NCI-H1092 treated with DMSO at 0.1 percent for 48 hours (cell line): ENCODE measurements around the gene PLCXD1.
"Not testable (repeated sequence)": the region's sequence is repeated elsewhere in the genome, so short reads cannot be mapped to it uniquely, and the experiment has no call there.

Source experiments
- DNase-seq: peaks from one replicate; lab custom pipeline; 2025; lab: John Stamatoyannopoulos, UW

The PLCXD1 gene

DNA sequence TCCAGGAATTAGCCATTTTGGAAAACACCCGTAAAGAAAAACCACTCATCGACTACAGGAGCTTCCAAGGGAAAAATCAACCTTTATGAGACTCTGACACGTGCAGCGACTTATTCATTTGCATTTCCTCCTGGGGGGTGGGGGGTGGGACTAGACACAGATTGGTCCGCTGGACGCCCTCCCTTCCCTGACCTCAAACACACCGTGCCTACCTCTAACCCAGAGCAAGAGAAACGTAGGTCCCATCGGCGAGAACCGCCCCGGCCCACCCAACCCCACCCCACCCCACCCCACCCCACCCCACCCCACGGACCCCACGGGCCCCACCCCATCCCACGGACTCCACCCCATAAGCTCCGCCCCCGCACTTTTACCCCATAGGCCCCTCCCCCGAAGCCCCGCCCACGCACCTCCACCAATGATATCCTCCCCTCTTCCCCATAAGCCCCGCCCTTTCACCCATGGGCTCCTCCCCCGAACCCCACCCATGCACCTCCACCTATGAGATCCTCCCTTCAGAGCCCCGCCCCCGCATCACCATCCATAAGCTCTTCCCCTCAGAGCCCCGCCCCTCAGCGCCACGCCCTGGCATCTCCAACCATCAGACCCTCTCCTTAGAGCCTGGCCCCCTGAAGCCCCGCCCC, 36.4 kb downstream of the PLCXD1 start:
- no peak for DNase-seq

- no peak for DNase-seq
Measured at GRCh38 chrX:318068-318738, 37.0 kb downstream of the PLCXD1 start.

GRCh38 chrX:318739-319578, 37.8 kb downstream of the PLCXD1 start, which contains the start of gene GTPBP6:
Gene GTPBP6 (minus strand): TSS chrX:318796. CDS start chrX:318787, 9 bp downstream.
- no peak for DNase-seq

DNA sequence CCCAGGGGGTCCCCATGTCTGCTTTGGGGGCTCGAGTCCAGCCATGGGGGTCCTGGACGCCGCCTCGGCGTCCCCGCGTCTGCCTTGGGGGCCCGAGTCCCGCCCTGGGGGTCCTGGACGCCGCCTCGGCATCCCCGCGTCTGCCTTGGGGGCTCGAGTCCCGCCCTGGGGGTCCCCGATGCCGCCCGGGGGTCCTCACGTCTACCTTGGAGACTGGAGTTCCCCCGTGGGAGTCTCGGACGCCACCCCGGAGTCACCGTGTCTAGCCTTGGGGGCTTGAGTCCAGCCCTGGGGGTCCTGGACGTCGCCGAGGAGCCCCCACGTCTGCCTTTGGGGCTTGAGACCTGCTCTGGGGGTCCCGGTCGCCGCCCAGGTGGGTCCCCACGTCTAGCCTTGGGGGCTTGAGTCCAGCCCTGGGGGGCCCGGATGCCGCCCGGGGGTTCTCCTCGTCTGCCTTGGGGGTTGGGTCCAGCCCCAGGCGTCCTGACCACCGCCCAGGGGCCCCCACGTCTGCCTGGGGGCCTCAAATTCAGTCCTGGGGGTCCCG, 38.5 kb downstream of the PLCXD1 start:
- DNase-seq: no peak

DNA sequence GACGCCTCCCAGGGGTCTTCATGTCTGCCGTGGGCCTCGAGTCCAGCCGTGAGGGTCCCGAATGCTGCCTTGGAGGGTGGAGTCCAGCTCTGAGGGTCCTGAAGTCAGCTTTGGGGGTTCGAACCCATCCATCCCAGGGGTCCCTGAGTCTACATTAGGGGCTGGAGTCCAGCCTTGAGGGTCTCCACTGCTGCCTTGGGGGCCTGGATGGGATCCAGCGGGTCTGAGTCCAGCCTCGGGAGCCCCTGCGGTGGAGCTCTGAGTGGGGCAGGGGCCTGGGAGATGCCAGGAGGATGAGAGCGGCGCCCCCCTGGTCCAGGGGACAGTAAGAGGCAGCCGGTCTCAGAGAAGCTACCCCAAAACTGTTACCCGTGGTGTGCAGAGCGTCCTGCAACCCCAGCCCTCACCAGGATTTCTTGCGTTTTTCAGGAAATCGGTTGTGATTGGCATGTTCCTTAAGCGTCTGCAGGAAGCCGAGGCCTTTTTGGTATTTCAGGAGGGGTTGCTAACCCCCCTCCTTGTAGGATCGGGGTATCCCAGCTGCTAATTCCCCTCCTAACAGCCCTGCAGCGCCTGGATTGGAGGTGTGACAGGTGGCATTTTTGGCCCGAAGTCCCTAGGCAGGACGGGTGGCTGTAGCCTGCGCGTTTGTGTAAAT, 39.1 kb downstream of the PLCXD1 start:
- DNase-seq: no peak

DNA sequence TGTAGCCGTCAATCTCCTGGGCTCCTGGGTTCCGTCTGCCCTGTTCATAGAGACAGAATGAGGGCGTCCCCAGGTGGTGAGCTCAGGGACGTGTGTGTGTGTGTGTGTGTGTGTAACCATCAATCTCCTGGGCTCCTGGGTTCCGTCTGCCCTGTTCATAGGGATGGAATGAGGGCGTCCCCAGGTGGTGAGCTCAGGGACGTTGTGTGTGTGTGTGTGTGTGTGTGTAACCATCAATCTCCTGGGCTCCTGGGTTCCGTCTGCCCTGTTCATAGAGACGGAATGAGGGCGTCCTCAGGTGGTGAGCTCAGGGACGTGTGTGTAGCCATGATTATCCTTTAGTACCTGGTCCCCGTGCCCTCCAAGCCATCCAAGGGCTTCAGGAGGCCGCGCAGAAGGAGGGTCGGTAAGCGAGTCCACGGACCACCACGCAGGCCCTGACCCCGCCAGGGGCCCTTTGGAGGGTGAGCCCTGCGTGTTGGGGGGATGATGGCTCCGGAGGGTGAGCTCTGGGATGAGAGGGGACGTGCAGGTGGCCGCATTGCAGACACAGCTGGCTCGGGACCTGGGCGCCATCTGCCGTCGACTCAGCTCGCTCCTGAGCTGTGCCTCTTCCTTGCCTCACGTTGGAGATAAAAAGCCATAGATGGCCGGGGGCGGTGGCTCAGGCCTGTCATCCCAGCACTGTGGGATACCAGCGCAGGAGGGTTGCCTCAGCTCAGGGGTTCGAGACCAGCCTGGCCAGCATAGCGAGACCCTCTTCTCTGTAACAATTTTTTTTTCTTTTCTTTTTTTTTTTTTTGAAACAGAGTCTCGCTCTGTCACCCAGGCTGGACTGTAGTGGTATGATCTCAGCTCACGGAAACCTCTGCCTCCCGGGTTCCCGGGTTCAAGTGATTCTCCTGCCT, 42.8 kb downstream of the PLCXD1 start:
- no peak for DNase-seq

GRCh38 chrX:324664-325063, 43.5 kb downstream of the PLCXD1 start:
- not testable (repeated sequence) for DNase-seq

DNA sequence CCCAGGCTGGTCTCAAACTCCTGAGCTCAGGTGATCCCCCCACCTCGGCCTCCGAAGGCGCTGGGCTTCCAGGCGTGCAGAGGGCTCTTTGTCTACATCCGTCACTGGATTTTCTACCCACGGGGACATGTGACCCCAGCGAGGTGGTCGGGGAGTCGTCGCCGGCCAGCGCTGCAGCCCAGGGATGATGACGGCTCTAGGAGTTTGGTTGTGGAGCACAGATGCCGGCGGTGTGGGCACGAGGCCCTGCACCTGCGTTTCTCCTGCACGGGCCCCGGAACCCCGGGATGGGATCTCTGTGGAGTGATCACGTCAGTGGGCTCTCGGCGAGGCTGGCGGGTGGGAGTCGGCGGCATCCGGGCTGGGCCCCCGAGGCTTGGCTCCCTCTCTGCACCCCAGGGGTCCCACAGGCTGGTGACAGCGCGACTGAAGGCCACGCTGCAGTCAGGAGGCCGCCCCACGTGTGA, 46.5 kb downstream of the PLCXD1 start:
- no peak for DNase-seq

DNA sequence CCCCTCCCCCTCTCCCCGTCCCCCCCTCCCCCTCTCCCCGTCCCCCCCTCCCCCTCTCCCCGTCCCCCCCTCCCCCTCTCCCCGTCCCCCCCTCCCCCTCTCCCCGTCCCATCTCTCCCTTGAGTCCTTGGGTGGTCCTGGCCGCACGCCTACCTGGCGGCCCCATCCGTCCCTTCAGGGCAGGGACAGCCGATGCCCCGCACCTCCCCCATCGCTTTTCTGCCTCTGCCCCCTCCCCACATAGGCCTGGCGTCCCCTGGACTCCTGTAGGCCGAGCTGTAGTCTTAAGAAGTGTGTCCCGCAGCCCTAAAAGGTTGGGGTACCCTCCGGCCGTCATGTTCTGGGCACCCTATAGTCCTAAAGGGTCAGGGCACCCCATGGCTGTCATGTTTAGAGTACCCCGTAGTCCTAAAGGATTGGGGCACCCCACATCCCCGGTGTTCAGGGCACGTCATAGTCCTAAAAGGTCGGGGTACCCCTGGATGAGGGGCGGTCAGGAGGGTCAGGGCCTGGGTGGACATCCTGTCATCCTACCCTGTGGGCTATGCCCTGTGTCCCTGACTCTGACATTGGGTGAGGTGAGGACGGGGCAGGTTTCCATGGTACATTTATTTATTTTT, 48.2 kb downstream of the PLCXD1 start:
- DNase-seq: no peak

DNA sequence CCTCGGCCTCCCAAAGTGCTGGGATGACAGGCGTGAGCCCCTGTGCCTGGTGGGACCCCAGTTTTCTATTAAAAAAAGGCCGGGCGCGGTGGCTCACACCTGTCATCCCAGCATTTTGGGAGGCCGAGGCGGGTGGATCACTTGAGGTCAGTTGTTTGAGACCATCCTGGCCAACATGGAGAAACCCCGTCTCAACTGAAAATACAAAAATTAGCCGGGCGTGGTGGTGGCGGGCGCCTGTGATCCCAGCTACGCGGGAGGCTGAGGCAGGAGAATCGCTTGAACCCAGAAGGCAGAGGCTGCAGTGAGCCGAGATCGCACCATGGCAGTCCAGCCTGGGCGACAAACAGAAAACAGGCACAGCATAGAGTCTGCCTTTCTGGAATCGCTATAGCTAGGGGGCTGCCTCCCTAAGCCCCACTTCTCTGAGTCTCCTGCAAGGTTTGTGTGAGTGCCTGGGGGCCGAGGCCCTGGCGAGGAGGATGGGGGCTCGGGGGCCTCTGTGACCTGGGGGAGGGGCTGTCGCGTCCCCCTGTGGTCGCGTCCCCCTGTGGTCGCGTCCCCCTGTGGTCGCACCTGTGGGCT, 49.1 kb downstream of the PLCXD1 start:
- DNase-seq: not testable (repeated sequence)

DNA sequence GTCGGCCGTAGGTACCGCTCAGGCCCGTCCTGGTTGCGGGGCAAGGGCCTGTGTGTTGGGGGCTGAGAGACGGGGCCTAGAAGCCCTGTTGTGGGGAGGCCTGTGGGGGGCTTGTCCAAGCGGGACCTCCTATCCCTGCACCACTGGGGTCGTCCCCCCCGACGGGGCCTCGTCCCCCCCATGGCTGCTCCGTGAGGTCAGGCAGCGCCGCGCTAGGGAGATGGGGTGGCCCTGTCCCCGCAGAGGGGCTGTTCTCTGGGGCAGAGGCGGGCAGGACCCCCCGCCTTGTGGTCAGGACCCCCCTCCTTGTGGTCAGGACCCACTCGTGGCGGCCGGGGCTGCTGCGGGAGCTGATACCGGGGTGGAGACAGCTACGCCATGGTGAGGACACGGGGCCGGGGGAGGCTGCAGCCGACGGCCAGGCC, 49.6 kb downstream of the PLCXD1 start:
- no peak for DNase-seq

DNA sequence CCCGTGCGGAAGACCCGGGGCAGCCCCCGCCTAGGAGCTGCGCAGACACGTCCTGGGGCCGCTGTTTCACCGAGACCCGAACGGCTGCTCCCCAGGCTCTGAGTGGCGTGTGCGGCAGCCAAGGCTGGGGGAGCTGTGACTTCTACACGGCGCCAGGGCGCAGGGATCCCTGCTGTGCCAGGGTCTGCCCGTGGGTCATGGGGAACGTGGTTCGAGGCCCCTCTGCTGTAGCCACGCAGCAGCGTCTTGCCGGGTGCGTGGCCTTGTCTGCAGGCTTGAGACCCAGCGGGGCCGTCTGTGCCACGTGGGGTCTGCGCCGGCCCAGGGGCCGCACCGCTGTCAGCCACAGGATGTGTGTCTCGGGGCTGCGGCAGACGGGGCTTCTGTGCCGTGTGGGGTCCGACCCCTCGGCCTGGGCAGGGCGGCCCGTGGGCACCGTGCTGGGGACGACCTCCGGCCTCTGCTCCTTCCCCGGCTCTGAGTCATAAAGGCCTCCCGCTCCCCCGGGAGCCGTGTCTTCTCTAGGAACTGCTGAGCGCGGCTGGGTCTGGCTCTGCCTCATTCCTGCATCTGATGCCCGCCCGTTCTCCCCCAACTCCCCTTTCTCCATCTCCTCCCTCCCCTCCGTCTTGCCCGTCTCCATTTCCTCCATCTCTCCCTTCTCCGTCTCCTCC, 50.1 kb downstream of the PLCXD1 start:
- DNase-seq: no peak

- no peak for DNase-seq
Measured at GRCh38 chrX:331825-332495, 50.8 kb downstream of the PLCXD1 start.

DNA sequence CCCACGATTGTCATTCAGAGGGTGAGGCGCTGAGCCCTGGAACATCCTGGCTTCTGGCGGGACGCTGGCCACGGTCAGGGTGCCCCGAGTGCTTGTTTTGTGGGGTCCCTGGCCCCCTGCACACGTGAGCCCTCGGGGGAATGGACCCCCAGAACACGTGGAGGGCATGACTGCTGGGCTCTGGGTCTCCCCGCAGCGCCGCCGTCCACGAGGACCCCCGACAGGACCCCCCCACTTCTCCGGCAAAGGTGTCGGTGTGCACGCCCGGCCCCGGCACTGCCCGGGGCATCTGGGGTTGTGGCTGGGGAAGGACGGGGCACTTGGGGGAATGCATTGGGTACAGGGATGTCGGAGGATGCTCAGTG, 51.3 kb downstream of the PLCXD1 start:
- DNase-seq: no peak

DNA sequence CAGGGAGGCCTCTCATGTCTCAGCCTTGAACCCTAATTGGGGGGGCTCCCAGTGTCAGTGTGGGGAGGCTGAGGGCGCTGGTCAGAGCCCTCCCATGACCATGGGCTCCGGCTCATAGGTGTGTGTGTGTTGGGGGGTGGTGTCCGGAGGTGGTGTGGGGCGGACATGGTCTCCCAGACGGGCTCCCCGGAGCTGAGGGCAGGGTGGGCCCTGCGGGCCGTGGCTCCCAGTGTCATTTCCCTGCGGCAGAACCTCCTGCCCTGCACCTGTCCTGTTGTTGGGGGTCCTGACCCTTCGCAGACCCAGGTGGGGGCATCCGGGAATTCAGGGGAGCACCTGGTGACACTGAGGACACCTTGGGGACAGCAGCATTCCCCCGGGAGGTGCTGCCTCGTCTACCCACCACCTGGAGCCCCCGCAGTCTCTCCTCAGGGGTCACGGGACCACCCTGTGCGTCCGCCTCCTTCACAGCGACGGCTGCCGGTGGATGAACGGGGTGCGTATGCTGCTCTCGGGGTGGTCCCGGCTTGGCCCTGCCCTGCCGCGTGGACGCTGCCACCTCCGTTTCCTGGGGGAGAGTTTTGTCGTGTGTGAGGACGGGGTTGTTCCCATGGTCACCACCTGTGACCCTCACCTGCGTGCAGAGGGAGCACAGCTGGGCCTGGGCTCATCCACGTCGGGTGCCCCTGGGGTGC, 51.9 kb downstream of the PLCXD1 start:
- DNase-seq: no peak

DNA sequence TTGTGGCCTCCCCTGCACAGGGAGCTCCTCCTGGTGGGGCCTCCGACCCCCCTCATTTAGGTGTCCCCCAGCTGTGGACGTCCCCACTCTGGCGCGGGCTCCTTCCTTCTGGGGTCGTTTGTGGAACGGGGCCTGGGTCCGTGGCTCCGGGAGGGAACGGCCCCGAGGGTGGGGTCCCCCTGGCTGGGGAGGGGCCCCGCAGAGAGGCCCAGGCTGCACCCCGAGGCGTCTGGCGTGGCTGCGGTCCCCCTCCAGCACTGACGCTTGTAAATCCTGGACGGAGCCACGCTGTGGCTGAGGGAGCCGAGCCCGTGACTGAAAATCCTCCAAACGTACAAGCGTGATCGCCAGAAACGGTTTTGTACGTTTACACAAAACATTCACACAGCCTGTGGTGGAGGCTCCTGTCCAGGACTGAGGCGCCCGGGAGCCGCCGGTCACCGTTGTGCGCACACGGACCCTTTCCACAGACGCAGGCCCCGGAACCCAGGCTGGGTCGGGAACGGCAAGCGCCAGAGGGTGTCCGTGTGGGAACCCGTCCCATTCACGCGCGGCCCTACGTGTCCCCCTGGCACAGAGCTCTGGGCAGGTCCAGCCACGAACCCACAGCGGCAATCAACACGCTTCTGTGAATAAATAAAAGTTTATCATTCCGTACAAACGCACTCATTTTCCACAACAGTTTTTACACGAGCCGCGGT, 52.6 kb downstream of the PLCXD1 start:
- DNase-seq: no peak

DNA sequence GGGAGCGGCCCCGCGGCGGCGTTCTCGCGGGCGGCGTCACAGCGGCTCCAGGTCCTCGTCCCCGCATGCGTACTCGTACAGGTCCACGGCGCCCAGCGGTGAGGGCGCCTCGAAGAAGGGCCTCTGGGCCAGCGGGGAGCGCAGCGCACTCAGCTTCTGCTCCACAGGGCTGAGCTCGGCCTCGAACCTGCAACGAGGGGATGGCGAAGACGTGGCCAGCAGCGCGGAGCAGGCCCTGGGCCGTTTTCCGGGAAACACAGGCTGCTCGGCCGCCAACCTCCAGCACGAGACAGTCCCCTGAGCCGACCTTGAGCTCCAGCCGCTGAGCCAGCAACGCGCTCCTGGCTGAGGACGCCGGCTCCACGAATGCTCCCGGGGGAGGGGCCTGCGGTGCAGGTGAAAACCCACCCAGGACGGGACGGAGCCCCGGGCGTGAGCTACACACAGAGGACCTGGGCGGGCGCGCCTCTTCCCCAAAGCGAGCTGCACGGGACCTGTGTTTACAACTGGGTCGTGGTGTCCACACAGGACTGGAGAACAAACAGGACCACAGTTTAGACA, 53.2 kb downstream of the PLCXD1 start:
- no peak for DNase-seq
